ENCODE results near the gene TGFBR2.

Gene TGFBR2

DNA sequence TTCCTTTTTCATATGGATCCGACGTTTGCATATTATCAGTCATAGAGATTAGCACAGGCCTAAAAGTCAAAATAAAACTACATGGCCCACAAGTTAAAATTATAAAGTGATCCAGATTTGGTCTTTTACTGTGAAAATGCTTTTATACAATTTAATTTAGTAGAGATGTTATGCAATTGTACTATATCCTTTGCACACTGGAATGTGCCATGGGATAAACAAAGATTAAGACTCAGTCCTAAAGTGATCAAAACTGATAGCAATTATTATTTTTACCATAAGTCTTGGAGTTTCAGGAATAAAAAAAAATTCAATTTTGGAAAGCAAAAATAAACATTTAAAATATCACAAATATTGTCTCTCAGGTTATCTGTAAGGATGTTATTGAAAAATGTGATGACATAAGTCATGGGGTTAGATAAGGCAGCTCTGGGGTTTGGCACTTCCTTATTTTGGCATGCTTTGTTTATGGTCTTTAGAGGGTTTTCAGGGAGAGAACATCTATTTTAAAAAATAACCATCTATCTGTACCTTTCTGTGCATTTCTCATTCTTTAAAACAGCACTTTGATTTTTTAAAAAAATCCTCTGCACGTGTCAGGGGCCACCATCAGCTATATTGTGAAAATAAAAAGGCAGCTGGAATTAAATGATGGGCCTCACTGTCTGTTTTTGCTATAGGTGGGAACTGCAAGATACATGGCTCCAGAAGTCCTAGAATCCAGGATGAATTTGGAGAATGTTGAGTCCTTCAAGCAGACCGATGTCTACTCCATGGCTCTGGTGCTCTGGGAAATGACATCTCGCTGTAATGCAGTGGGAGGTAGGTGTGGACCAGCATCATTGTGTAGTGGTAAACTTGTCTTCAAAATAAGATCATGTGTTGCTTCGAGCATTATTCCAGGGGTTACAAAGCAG lies 67.3 kb downstream of the TGFBR2 start (continued):
- TF ChIP-seq, protein P1, sequence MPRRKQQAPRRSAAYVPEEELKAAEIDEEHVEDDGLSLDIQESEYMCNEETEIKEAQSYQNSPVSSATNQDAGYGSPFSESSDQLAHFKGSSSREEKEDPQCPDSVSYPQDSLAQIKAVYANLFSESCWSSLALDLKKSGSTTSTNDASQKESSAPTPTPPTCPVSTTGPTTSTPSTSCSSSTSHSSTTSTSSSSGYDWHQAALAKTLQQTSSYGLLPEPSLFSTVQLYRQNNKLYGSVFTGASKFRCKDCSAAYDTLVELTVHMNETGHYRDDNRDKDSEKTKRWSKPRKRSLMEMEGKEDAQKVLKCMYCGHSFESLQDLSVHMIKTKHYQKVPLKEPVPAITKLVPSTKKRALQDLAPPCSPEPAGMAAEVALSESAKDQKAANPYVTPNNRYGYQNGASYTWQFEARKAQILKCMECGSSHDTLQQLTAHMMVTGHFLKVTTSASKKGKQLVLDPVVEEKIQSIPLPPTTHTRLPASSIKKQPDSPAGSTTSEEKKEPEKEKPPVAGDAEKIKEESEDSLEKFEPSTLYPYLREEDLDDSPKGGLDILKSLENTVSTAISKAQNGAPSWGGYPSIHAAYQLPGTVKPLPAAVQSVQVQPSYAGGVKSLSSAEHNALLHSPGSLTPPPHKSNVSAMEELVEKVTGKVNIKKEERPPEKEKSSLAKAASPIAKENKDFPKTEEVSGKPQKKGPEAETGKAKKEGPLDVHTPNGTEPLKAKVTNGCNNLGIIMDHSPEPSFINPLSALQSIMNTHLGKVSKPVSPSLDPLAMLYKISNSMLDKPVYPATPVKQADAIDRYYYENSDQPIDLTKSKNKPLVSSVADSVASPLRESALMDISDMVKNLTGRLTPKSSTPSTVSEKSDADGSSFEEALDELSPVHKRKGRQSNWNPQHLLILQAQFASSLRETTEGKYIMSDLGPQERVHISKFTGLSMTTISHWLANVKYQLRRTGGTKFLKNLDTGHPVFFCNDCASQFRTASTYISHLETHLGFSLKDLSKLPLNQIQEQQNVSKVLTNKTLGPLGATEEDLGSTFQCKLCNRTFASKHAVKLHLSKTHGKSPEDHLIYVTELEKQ (tag by site-specific recombination; IDR thresholded peaks at IDR 0.05; ENCODE audit: borderline replicate concordance) = no peak
- TF ChIP-seq ZNF561 (tag by site-specific recombination; IDR thresholded peaks at IDR 0.05; ENCODE audit: borderline replicate concordance) = no peak
- TF ChIP-seq GLIS2 (tag by site-specific recombination; IDR thresholded peaks at IDR 0.05) = no peak
- no peak for TF ChIP-seq ZBTB17 (tag by site-specific recombination; IDR thresholded peaks at IDR 0.05)

DNA sequence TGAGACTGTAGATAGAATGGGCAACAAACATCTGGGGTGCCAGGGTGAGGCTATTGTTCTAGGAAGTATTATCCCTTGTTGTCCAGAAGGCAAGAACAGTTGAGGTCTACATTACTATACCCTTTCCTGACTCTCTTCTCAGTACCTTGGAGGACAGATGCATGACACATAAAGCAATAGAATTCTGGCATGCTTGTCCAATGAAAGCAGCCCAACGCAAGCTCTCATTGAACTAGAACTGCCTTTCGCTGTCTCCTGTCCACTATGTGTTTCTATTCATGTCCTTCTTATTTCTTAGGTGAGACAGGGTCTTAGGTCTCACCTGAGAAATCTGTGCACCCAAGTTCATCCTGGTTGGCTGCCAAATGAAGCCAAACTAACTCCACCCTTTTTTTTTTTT lies 68.6 kb downstream of the TGFBR2 start:
- ChIA-PET CTCF (no interaction called here), POLR2A (no interaction called here)
- TF ChIP-seq, protein P2, sequence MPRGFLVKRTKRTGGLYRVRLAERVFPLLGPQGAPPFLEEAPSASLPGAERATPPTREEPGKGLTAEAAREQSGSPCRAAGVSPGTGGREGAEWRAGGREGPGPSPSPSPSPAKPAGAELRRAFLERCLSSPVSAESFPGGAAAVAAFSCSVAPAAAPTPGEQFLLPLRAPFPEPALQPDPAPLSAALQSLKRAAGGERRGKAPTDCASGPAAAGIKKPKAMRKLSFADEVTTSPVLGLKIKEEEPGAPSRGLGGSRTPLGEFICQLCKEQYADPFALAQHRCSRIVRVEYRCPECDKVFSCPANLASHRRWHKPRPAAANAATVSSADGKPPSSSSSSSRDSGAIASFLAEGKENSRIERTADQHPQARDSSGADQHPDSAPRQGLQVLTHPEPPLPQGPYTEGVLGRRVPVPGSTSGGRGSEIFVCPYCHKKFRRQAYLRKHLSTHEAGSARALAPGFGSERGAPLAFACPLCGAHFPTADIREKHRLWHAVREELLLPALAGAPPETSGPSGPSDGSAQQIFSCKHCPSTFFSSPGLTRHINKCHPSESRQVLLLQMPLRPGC (tag by site-specific recombination; IDR thresholded peaks at IDR 0.05) = no peak
- TF ChIP-seq ZNF214 (tag by site-specific recombination; IDR thresholded peaks at IDR 0.05; ENCODE audit: borderline replicate concordance) = no peak
- TF ChIP-seq SALL2 (tag by site-specific recombination; IDR thresholded peaks at IDR 0.05; ENCODE audit: borderline replicate concordance) = no peak
- TF ChIP-seq ZNF596 (tag by site-specific recombination; IDR thresholded peaks at IDR 0.05) = no peak
- no peak for TF ChIP-seq ZFP3 (tag by site-specific recombination; IDR thresholded peaks at IDR 0.05; ENCODE audit: low read depth)
- TF ChIP-seq ZNF621 (tag by site-specific recombination; IDR thresholded peaks at IDR 0.05) = no peak
- no peak for TF ChIP-seq KLF7 (tag by site-specific recombination; IDR thresholded peaks at IDR 0.05; ENCODE audit: borderline replicate concordance)
- TF ChIP-seq ZNF660 (tag by site-specific recombination; IDR thresholded peaks at IDR 0.05) = no peak
- TF ChIP-seq HOXA7 (CRISPR knock-in tag; IDR thresholded peaks at IDR 0.05; ENCODE audit: borderline replicate concordance) = no peak
- TF ChIP-seq EGR2 (tag by site-specific recombination; IDR thresholded peaks at IDR 0.05; ENCODE audit: low read depth) = no peak
- H3K9me3 ChIP-seq (ENCODE audit: control insufficient read depth, insufficient read depth, low read depth, low read length) = no peaks in the 10 kb centered on the region
- peaks cover 0 to 50% of the 10 kb centered on the region in 2 experiments; a peak in 1 of 3 replicates for H3K36me3 ChIP-seq (ENCODE audit: control insufficient read depth in 2 of 2, insufficient read depth in 1 of 2, low read length in 2 of 2)
- H3K4me3 ChIP-seq (ENCODE audit: low read depth, low read length) = no peak overlapping the region
- no peak overlapping the region for H3K27ac ChIP-seq (ENCODE audit: extremely low read depth, low read depth, low read length)
- no peaks in the 10 kb centered on the region for H3K4me1 ChIP-seq (ENCODE audit: control insufficient read depth, insufficient read depth, low read length)

DNA sequence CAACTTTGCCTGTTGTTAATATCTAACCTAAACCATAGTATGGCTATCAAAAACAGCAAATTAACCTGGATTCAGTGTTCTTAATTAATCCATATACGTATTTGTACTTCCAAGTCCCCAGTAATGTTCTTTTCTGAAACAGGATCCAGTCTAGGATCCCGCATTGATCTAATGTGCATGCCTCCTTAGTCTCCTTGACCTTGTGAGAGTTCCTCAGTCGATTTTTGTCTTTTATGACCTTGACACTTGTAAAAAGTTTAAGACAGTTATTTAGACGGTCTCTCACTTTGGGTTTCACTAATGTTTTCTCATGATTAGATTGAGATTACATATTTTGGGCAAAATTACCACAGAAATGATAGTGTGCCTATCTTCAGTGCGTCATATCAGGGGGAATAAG lies 69.4 kb downstream of the TGFBR2 start:
- POLR2A ChIA-PET = no interaction called here
- H3K27ac ChIP-seq (ENCODE audit: extremely low read depth, low read depth, low read length) = no peak overlapping the region
- H3K9me3 ChIP-seq (ENCODE audit: control insufficient read depth, insufficient read depth, low read depth, low read length) = no peaks in the 10 kb centered on the region
- no peaks in the 10 kb centered on the region for H3K4me1 ChIP-seq (ENCODE audit: control insufficient read depth, insufficient read depth, low read length)
- H3K36me3 ChIP-seq (ENCODE audit: control insufficient read depth in 2 of 2, insufficient read depth in 1 of 2, low read length in 2 of 2) = peaks cover 0 to 50% of the 10 kb centered on the region in 2 experiments; a peak in 1 of 3 replicates
- H3K4me3 ChIP-seq (ENCODE audit: low read depth, low read length) = no peak overlapping the region
- CTCF ChIA-PET = no interaction called here
- TF ChIP-seq ZNF560 (tag by site-specific recombination; IDR thresholded peaks at IDR 0.05; ENCODE audit: borderline replicate concordance) (no peak), KLF8 (tag by site-specific recombination; IDR thresholded peaks at IDR 0.05) (no peak), MYNN (tag by site-specific recombination; IDR thresholded peaks at IDR 0.05; ENCODE audit: borderline replicate concordance) (no peak), RBAK (tag by site-specific recombination; IDR thresholded peaks at IDR 0.05) (no peak)
- TF ChIP-seq, protein P3, sequence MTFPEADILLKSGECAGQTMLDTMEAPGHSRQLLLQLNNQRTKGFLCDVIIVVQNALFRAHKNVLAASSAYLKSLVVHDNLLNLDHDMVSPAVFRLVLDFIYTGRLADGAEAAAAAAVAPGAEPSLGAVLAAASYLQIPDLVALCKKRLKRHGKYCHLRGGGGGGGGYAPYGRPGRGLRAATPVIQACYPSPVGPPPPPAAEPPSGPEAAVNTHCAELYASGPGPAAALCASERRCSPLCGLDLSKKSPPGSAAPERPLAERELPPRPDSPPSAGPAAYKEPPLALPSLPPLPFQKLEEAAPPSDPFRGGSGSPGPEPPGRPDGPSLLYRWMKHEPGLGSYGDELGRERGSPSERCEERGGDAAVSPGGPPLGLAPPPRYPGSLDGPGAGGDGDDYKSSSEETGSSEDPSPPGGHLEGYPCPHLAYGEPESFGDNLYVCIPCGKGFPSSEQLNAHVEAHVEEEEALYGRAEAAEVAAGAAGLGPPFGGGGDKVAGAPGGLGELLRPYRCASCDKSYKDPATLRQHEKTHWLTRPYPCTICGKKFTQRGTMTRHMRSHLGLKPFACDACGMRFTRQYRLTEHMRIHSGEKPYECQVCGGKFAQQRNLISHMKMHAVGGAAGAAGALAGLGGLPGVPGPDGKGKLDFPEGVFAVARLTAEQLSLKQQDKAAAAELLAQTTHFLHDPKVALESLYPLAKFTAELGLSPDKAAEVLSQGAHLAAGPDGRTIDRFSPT (tag by site-specific recombination; IDR thresholded peaks at IDR 0.05) = no peak
- TF ChIP-seq, protein P4, sequence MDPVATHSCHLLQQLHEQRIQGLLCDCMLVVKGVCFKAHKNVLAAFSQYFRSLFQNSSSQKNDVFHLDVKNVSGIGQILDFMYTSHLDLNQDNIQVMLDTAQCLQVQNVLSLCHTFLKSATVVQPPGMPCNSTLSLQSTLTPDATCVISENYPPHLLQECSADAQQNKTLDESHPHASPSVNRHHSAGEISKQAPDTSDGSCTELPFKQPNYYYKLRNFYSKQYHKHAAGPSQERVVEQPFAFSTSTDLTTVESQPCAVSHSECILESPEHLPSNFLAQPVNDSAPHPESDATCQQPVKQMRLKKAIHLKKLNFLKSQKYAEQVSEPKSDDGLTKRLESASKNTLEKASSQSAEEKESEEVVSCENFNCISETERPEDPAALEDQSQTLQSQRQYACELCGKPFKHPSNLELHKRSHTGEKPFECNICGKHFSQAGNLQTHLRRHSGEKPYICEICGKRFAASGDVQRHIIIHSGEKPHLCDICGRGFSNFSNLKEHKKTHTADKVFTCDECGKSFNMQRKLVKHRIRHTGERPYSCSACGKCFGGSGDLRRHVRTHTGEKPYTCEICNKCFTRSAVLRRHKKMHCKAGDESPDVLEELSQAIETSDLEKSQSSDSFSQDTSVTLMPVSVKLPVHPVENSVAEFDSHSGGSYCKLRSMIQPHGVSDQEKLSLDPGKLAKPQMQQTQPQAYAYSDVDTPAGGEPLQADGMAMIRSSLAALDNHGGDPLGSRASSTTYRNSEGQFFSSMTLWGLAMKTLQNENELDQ (tag by site-specific recombination; IDR thresholded peaks at IDR 0.05; ENCODE audit: low read depth) = no peak

Data from HEK293 (cell line).